HG02970 (cell line): ENCODE data around the gene MED10.

Experiments
- ATAC-seq: cut with Tn5 transposase; IDR thresholded peaks from one replicate; pipeline ENCODE4 v1.9.1; 2021; ENCODE audit warnings: mild to moderate bottlenecking, moderate library complexity, moderate number of reproducible peaks; ENCODE audit not compliant: unreplicated experiment, low FRiP score

MED10 gene

GRCh38 chr5:6399980-6400910, 21.9 kb upstream of the MED10 start:
- ATAC-seq: no peak

DNA sequence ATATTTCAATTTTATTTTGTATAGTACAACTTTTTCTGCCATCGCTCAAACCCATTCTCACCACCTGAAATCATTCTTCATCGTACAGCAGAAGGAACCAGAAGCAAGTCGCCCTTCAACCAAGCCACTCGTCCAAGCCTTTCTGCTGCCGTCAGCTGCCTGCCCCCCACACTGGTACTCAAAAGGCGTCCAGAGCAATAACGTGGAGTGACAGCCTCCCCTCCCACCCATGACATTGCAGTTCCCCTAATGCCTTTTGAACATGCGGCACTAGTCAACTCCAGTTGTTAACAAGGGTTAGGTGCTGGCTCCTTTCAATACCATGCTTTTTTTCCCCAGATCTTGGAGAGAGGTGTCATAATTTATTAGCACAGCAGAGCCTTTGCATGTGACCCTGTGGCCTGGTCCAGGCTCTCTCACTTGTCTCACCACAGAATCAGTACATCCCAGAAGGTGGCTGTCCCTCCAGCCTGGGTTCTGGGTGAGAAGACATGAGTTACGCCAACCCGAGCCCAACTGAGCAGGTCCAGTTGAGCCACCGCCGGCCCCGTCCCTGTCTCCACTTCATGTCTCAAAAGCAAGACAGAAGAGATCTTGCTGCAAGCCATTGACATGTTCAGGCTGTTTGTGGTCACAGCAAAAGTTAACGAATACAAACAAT, 20.4 kb upstream of the MED10 start:
- ATAC-seq: no peak

- ATAC-seq: no peak
Observed at GRCh38 chr5:6397536-6398269, 19.4 kb upstream of the MED10 start.

DNA sequence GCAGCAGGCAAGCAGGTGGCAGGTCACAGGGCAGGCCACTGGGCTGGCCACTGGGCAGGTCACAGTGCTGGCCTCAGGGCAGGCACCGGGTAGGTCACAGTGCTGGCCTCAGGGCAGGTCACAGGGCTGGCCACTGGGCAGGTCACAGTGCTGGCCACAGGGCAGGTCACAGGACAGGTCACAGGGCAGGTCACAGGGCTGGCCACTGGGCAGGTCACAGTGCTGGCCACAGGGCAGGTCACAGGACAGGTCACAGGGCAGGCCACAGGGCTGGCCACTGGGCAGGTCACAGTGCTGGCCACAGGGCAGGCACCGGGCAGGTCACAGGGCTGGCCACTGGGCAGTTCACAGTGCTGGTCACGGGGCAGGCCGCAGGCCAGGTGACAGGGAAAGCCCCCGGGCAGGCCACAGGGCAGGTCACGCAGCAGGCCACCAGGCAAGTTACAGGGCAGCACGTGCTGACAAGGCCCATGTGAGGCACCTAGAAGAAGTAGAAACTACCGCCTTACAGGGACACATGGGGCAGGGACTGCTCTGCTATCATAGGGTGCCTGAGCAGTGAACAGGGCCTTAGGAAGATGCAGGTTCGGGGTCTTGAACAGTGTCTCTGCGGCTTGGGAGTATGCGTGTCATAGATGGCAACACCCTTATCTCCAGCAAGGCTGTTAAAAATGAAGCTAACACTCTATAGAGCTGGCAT, 18.6 kb upstream of the MED10 start:
- ATAC-seq: no peak

DNA sequence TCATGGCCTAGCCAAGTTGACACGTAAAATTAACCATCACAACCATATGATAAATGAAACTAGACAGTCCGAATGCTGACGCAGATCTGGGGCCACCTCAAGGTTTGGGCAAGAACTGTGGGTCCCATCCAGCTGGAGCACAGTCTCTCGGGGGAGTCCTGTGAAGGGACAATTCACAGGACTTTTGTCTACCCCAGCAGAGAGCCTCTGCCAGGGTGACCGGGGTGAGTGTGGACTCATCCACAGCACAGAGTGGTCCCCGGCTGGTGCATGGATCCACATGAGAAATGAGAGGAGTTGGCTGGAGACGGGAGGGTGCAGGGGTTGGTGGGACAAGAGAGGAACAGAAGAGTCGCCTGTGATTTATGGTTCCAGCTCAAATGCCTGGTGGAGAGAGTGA, 17.7 kb upstream of the MED10 start:
- no peak for ATAC-seq

DNA sequence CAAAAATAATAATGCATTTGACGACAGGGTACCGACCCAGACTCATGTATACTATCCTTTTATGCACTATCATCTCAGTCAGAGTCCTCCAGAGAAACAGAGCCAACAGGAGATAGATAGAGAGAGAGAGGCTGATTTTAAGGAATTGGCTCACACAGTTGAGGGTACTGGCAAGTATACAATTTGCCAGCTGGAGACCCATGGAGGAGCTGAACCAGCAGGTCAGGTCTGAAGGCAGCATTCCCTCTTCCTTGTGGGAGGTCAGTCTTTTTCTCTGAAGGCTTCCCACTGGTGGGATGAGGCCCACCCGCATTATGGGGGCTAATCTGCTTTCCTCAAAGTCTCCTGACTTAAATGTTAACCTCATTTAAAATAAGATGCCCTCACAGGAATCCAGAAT, 17.3 kb upstream of the MED10 start:
- no peak for ATAC-seq

GRCh38 chr5:6395102-6395445, 16.7 kb upstream of the MED10 start:
- no peak for ATAC-seq

DNA sequence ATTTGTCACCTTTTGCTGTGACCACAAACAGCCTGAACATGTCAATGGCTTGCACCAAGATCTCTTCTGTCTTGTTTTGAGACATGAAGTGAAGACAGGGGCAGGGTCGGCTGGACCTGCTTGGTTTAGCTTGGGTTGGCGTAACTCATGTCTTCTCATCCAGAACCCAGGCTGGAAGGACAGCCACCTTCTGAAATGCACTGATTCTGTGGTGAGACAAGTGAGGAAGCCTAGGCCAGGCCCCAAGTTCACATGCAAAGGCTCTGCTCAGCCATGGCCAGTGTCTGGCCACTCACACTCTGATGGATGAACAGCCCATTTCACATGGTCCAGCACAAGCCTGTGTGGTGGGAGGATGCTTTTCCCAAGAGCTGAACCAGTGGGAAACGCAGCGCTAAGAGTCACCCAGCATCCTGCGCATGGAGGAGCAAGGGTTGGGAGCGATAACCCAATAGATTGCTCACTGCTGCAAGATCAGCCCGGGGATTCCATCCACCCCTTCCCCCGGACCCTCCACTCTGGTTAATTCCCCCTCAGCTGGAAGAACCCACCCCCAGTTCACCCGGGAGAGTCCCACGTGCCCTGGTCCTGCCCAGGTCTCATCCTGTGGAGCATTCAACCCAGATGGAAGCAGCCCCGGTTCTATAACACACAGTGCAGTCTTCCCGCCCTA, 16.2 kb upstream of the MED10 start:
- ATAC-seq: no peak

GRCh38 chr5:6393596-6394194, 15.3 kb upstream of the MED10 start:
- no peak for ATAC-seq

DNA sequence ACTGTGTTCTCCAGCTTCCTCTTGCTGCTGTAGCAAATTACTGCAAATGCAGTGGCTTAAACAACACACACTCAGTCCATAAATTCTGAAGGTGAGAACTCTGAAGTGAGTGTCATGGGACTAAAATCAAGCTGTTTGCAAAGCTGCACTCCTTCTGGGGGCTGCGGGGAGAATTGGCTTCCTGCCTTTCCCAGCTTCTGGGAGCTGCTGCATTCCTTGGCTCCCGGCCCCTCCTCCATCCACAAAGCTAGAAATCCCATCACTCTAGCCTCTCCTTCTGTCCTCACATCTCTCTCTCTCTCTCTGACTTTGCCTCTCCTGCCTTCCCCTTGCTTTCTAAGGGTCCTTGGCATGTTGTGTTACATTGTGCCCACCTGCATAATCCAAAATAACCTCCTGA, 14.2 kb upstream of the MED10 start:
- ATAC-seq: no peak

DNA sequence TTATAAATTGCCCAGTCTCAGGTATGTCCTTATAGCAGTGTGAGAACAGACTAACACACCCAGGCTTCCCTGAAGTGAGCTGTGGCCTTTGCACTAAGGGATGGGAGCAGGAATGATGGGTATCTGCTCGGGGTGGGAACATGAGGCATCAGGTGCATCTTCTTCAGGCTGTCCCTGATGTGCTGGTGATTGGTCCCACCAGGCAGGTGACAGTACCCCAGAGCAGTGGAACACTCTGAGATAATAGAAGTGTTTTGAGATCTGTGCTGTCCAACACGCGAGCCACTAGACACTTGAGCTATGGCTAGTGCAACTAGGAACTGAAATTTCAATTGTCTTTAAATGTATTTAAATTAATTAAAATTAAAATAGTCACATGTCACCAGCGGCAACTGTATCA, 12.8 kb upstream of the MED10 start:
- no peak for ATAC-seq

- no peak for ATAC-seq
Observed at GRCh38 chr5:6389946-6390530, 11.7 kb upstream of the MED10 start.

DNA sequence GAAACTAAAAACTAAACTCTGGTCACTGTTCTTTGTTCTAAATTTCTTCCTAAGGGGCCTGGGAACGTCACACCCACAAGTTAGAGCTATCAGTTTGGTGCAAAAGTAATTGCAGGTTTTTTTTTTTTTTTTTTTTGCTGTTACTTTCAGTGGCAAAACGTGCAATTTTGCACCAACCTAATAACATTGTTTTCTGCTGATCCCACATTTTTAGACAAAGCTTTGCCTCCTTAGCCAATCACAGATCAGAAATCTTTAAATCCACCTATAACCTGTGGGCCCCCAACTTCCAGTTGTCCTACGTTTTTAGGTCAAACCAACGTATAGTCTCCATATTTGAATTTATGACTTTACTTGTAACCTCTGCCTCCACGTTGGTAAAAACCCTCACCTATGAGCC, 11.1 kb upstream of the MED10 start:
- no peak for ATAC-seq

- ATAC-seq: no peak
Observed at GRCh38 chr5:6387970-6388369, 9.6 kb upstream of the MED10 start.

DNA sequence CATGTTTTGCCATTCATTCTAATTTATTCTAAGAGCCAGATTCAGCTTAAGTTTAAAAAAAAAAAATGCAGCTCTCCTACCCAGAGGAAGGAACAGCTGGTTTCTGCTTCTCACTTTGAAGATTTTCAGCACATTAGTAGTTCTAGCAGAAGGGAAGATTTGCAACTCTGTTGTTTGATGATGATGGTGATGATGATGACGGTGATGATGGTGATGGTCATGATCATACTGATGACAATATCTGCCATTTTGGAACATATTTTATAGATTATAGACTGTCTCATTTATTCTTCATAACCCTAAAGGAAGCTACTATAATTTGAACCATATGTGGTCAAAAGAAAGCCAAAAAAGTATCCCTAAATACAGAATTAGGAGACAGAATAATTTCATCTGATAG, 7.9 kb upstream of the MED10 start:
- ATAC-seq: no peak

DNA sequence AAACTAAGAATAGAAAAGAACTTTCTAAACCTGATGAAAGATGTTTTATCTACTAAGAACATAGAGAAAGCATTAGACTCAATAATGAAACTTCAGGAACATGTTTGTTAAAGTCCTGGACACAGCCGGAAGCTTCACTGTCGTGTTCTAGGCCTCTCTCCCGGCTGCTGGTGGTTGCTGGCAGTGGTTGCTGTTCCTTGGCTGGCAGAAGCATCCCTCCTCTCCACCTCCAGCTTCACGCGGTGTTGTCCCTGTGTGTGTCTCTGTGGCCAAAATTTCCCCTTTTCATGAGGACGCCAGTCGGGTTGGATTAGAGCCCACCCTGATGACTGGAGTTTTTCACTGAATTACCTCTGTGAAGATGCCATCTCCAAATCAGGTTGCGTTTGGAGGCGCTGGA, 6.5 kb upstream of the MED10 start:
- no peak for ATAC-seq

- ATAC-seq: no peak
Observed at GRCh38 chr5:6383376-6383775, 5.0 kb upstream of the MED10 start.

DNA sequence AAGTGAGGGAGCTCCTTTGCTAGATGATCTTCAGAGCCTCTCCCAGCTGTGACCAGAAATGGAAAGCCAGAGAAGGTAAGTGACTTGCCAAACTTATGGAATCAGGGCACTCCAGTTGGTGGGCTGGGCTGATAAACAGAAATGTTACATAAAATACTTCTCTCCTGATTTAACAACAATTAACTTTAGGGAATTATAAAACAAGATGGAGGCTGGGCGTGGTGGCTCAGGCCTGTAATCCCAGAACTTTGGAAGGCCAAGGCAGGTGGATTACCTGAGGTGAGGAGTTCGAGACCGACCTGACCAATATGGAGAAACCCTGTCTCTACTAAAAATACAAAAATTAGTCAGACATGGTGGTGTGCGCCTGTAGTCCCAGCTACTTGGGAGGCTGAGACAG, 899 bp upstream of the MED10 start:
- no peak for ATAC-seq

DNA sequence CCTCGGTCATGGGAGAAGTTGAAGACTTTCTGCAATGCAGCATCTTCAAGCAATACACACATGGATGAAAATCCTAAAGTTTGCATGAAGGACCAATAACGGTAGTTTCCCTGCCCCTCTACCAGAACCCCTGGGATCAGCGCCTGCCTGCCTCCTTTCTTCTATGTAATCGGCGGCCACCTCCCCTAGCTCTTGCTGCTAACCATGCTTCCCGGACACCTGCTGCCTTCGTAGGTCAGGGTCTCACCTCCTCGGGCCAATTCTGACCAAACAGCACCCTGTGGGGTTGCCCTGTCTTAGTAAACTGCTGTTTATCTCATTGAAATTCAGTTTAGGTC, 388 bp upstream of the MED10 start:
- ATAC-seq: no peak

DNA sequence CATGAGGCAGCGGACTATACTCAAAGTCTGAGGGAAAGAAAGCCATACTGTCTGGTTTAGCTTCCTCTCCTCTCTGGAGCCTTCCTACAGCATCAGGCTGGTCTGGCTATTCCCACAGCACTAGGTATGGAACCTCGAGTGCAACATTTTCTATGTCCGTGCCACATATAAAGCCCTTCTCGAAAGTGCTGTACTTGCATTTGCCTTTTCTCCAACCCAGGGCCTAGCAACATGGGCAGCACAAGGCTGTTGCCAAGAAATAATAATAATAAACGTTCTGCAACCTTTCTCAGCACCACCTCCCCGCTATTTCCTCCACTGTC, 804 bp downstream of the MED10 start:
- no peak for ATAC-seq
